ENCODE measurements around the gene URM1. TPM values are rescaled to one million over a fixed set of nuclear protein-coding genes. Genes with fewer than 3 reads are reported as not detected.

URM1 gene
- total RNA-seq, 4 donors from 2014 or later: 24.7 to 37.5 (median 27.9) TPM

DNA sequence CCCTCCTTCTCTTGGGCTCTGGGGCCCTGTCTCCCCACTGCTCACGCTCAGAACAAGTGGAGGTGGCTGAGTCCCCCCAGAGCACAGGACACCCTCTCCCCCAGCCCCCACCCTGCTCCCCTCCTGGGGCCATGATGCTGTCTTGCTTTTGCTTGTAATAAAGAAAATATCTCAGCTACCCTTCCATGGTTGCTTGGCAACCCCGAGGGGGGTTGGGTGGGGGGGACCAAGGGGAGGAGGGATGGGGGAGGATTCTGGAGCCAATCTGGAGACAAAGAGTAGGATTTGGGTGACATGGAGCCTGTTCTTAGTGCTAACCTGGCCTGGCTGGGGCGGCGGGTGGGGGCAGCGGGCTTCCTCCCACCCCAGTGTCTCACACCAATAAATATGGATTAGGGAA lies 33.4 kb downstream of the URM1 start:
- WGBS, 2 donors (ENCODE audit: low coverage in 1 of 2): 60 to 78% methylated on average over 2 to 5 of the region's 5 CpGs
- in situ Hi-C loops (cut with MboI; ENCODE audit: low pct_ligation_motif_present in 1 of 4, low pct_unique_long_range_greater_than_20kb in 1 of 4, low sequenced_read_pairs in 3 of 4) (no loop called here), intact Hi-C loops (cut with DNase I; ENCODE audit: low total_unique reads) (no loop called here)
- no peak for TF ChIP-seq POLR2A (IDR thresholded peaks at IDR 0.05)
- TF ChIP-seq, protein P1, sequence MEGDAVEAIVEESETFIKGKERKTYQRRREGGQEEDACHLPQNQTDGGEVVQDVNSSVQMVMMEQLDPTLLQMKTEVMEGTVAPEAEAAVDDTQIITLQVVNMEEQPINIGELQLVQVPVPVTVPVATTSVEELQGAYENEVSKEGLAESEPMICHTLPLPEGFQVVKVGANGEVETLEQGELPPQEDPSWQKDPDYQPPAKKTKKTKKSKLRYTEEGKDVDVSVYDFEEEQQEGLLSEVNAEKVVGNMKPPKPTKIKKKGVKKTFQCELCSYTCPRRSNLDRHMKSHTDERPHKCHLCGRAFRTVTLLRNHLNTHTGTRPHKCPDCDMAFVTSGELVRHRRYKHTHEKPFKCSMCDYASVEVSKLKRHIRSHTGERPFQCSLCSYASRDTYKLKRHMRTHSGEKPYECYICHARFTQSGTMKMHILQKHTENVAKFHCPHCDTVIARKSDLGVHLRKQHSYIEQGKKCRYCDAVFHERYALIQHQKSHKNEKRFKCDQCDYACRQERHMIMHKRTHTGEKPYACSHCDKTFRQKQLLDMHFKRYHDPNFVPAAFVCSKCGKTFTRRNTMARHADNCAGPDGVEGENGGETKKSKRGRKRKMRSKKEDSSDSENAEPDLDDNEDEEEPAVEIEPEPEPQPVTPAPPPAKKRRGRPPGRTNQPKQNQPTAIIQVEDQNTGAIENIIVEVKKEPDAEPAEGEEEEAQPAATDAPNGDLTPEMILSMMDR (IDR thresholded peaks at IDR 0.05): no peak
- no peak for TF ChIP-seq POLR2AphosphoS5 (IDR thresholded peaks at IDR 0.05)
- TF ChIP-seq EP300 (IDR thresholded peaks at IDR 0.05; ENCODE audit: low read depth): no peak
- no peak for DNase-seq
- H3K27me3 ChIP-seq: peaks cover 36% of the 10 kb centered on the region
- H3K36me3 ChIP-seq: no peaks in the 10 kb centered on the region
- no peaks in the 10 kb centered on the region for H3K9me3 ChIP-seq
- no peak overlapping the region for H3K27ac ChIP-seq
- H3K4me1 ChIP-seq: no peaks in the 10 kb centered on the region
- no peak overlapping the region for H3K4me3 ChIP-seq

DNA sequence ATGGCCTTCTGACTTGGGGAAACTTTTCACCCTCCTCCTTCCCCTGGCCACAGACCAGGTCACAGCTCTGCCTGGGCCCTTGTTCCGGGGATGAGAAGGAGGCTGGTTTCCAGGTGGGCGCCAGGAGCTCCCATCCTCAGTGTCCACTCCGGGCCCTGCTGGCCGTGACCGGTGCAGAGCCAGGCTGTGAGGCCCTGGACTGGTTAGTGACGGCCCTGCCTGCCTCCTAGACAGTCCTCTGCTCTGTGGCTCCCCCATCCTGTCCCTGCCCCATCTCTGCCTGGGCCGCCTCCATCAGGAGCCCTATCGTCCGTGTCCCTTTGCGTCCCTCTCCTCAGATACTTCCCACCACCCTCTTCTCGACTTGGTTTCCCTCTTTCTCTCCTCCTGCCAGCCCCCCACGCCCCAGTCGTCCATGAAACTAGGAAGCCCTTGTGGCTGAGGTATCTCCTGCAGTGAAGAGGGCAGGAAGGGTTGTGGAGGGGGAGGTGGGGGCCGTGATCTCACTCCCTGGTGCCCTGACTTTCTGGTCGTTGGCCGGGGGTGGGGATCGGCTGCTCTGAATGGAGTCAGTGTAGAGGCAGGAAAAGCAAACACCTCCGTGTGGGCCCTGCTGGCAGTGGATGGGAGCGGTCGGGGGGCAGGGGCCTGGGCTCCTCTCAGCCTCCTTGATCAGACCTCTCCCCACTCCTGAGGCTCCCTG lies 34.1 kb downstream of the URM1 start:
- 65% methylated on average over 20 of the region's 20 CpGs; no CpG with 5 or more reads in 1 of the 2 donors for WGBS, 2 donors (ENCODE audit: low coverage in 1 of 2)
- H3K27ac ChIP-seq: no peak overlapping the region
- no peak for DNase-seq
- TF ChIP-seq EP300 (IDR thresholded peaks at IDR 0.05; ENCODE audit: low read depth): no peak
- no peak for TF ChIP-seq POLR2A (IDR thresholded peaks at IDR 0.05)
- TF ChIP-seq POLR2AphosphoS5 (IDR thresholded peaks at IDR 0.05): no peak
- in situ Hi-C loops (cut with MboI; ENCODE audit: low pct_ligation_motif_present in 1 of 4, low pct_unique_long_range_greater_than_20kb in 1 of 4, low sequenced_read_pairs in 3 of 4): no loop called here
- H3K9me3 ChIP-seq: no peaks in the 10 kb centered on the region
- no peak overlapping the region for H3K4me3 ChIP-seq
- peaks cover 33% of the 10 kb centered on the region for H3K27me3 ChIP-seq
- intact Hi-C loops (cut with DNase I; ENCODE audit: low total_unique reads): no loop called here
- no peaks in the 10 kb centered on the region for H3K4me1 ChIP-seq
- H3K36me3 ChIP-seq: no peaks in the 10 kb centered on the region

DNA sequence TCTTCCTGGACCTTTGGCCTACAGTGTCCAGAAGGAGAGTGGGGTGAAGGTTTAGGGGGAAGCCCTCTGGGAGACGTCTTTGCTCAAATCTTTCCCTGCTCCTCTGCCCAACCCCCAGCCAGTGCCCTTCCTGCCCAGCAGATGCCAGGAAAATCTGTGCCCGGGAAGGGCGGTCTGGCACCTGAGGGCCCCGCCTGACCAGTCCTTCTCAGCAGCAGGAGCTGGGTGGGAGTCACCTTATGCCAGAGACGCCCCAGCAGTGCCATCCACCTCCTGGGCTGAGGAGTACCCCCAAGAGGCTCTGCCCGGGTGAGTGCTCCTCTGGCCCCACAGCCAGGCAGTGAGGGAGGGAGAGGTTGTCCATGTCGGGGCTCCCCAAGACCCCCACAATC lies 34.6 kb downstream of the URM1 start:
- peaks cover 38% of the 10 kb centered on the region for H3K27me3 ChIP-seq
- H3K9me3 ChIP-seq: no peaks in the 10 kb centered on the region
- no peak for DNase-seq
- H3K4me3 ChIP-seq: no peak overlapping the region
- intact Hi-C loops (cut with DNase I; ENCODE audit: low total_unique reads) (no loop called here), in situ Hi-C loops (cut with MboI; ENCODE audit: low pct_ligation_motif_present in 1 of 4, low pct_unique_long_range_greater_than_20kb in 1 of 4, low sequenced_read_pairs in 3 of 4) (no loop called here)
- 66% methylated on average over 5 of the region's 7 CpGs; no CpG with 5 or more reads in 1 of the 2 donors for WGBS, 2 donors (ENCODE audit: low coverage in 1 of 2)
- no peak overlapping the region for H3K27ac ChIP-seq
- H3K4me1 ChIP-seq: no peaks in the 10 kb centered on the region
- TF ChIP-seq EP300 (IDR thresholded peaks at IDR 0.05; ENCODE audit: low read depth) (no peak), POLR2AphosphoS5 (IDR thresholded peaks at IDR 0.05) (no peak), POLR2A (IDR thresholded peaks at IDR 0.05) (no peak)
- TF ChIP-seq, protein P1 (IDR thresholded peaks at IDR 0.05): no peak
- H3K36me3 ChIP-seq: no peaks in the 10 kb centered on the region

DNA sequence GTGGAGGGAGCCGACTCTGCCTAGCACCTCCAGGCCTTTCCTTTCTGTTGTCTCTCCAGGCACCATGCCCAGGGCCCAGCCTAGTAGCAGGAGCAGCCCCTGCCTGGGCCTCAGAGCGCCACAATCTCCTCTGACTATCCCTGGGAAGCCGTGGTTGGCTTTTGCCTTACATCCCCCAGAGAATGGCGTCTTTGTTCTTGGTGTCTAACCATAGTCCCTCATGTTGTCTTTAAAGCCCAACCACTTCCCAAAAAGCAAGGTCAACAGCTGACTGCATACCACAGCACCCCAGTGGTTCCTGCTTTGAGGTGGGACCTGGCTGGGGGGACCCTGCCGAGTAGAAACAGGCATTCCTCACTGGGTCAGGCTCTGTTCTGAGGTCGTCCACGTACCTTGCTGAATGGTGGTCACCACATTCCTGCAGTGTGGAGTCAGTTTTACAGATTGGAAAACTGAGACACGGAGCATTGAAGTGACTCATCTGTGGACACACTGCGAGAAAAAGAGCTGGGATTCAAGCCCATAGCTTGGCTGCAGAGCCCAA lies 35.7 kb downstream of the URM1 start:
- DNase-seq: no peak
- Histone ChIP-seq H3K4me3 (no peak overlapping the region), H3K36me3 (no peaks in the 10 kb centered on the region), H3K27me3 (peaks cover 42% of the 10 kb centered on the region), H3K27ac (no peak overlapping the region), H3K9me3 (no peaks in the 10 kb centered on the region), H3K4me1 (no peaks in the 10 kb centered on the region)
- intact Hi-C loops (cut with DNase I; ENCODE audit: low total_unique reads): no loop called here
- TF ChIP-seq POLR2AphosphoS5 (IDR thresholded peaks at IDR 0.05): no peak
- TF ChIP-seq POLR2A (IDR thresholded peaks at IDR 0.05): no peak
- 61% methylated on average over 9 of the region's 9 CpGs; no CpG with 5 or more reads in 1 of the 2 donors for WGBS, 2 donors (ENCODE audit: low coverage in 1 of 2)
- in situ Hi-C loops (cut with MboI; ENCODE audit: low pct_ligation_motif_present in 1 of 4, low pct_unique_long_range_greater_than_20kb in 1 of 4, low sequenced_read_pairs in 3 of 4): no loop called here

- Histone ChIP-seq H3K9me3 (no peaks in the 10 kb centered on the region), H3K27ac (no peak overlapping the region), H3K4me1 (no peaks in the 10 kb centered on the region), H3K4me3 (no peak overlapping the region), H3K27me3 (peaks cover 58% of the 10 kb centered on the region), H3K36me3 (no peaks in the 10 kb centered on the region)
- TF ChIP-seq EP300 (IDR thresholded peaks at IDR 0.05; ENCODE audit: low read depth) (no peak), POLR2A (IDR thresholded peaks at IDR 0.05) (no peak), POLR2AphosphoS5 (IDR thresholded peaks at IDR 0.05) (no peak)
- TF ChIP-seq, protein P1 (IDR thresholded peaks at IDR 0.05): no peak
- WGBS, 2 donors (ENCODE audit: low coverage in 1 of 2): 47% methylated on average over 15 of the region's 26 CpGs; no CpG with 5 or more reads in 1 of the 2 donors
- DNase-seq: no peak
- in situ Hi-C loops (cut with MboI; ENCODE audit: low pct_ligation_motif_present in 1 of 4, low pct_unique_long_range_greater_than_20kb in 1 of 4, low sequenced_read_pairs in 3 of 4) (no loop called here), intact Hi-C loops (cut with DNase I; ENCODE audit: low total_unique reads) (no loop called here)
These were observed 37.8 kb downstream of the URM1 start for GRCh38 chr9:128408963-128409431.

All from transverse colon (tissue), 4 donors.